Stimulated activated CD4-positive, alpha-beta T cell treated with anti-CD3 and anti-CD28 coated beads, Interleukin-1b, Interleukin-23, amount 100 ng/mL, for 1 hour (primary cell): Measurements from ENCODE around the gene RTBDN.
"Not testable (repeated sequence)": the region's sequence is repeated elsewhere in the genome, so short reads cannot be mapped to it uniquely, and the experiment has no call there.

Source experiments
- DNase-seq, 2 donors: peaks; one replicate each; pipeline ENCODE4 v3.0.0-alpha.2; 2020; ENCODE audit warnings: low read depth in 2 of 2

RTBDN gene

GRCh38 chr19:12856653-12857052, 22.3 kb upstream of the RTBDN start:
- no peak for DNase-seq

DNA sequence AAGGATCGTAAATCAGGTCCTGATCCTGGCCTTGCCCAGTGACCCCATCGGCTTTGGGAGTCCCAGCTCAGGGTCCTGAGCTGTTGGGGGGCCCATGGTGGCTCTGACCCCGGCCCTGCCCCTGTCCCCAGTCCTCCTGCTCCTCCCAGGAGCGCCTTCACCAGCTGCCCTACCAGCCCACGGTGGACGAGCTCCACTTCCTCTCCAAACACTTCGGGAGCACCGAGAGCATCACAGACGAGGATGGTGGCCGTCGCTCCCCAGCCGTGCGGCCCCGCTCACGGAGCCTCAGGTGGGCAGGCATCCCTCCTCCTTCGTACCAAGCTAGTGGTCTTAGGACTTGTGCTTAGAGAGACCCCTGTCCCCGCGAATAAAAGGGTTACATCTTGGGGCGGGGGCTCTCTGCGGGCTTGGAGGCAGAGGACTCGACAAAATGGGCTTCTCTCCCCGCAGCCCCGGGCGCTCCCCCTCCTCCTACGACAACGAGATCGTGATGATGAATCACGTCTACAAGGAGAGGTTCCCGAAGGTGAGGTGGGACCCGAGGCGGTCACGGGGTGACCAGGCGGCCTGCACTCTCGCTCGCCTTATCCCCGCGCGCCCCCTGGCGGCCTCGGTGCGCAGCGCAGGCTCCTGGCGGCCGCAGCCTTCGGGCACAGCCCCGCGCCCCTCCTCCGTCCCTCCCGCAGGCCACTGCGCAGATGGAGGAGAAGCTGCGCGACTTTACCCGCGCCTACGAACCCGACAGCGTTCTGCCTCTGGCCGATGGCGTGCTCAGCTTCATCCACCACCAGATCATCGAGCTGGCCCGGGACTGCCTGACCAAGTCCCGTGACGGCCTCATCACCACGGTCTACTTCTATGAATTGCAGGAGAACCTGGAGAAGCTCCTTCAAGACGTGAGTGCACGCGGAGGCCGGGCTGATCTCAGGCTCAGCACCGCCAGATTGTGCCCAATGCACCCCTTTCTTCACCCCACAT, 13.1 kb upstream of the RTBDN start:
- DNase-seq, result peak; percentile 63 to 84

- DNase-seq, result not testable (repeated sequence)
Measured at GRCh38 chr19:12846613-12847012, 12.2 kb upstream of the RTBDN start.

DNA sequence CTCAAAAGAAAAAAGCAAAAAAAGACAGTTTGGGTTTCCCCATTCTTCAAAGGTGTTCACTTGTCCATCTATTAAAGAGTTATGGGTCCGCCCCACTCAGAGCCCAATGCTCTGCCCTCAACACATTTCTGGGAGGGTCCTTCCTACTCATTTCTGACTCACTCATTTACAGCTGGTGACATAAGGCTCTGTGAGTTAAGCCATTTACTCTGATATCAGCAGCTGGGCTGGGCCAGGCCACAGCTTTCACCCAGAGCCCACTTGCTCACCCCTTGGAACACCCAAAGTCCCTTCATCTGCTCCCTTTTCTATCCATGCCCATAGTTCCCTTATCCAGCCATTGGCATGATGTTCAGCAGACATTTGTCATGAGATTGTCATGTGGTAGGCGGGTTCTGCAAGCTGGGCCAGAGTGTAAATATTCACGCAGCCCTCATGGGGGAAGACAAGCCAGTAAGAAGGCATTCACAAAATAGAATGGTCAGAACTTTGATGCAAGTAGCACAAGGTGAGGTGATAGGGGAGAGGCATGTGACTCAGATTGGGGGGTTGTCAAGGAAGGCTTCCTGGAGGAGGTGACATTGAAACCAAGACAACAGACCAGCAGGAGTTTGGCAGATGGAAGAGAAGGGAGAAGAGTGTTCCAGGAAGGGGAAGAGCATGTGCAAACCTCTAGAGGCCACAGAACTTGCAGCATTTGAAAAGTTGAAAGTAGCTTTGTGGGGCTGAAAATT, 9.8 kb upstream of the RTBDN start:
- no peak for DNase-seq

DNA sequence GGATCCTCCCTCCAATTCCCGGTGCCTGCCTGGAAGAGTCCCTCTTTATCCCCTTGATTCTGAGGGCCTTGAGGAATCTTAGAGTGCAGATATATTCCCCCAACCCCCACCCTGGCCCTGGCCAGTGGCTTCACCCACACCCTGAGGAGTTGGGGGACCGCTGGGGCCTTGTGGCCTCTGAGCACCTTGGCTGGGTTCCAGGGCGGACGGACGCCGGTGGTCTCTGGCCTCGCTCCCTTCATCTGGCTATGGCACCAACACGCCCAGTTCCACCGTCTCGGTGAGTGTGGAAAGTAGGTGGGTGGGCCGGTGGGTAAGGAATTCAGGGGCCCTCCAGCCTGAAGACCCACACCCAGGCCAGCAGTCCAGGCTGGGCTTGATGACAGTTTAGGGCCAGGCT, 8.9 kb upstream of the RTBDN start:
- no peak for DNase-seq

- DNase-seq, result no peak
Measured at GRCh38 chr19:12842511-12842910, 8.1 kb upstream of the RTBDN start.

GRCh38 chr19:12841094-12841493, 6.7 kb upstream of the RTBDN start:
- DNase-seq, result no peak

- no peak for DNase-seq
Measured at GRCh38 chr19:12840091-12841079, 6.0 kb upstream of the RTBDN start.

DNA sequence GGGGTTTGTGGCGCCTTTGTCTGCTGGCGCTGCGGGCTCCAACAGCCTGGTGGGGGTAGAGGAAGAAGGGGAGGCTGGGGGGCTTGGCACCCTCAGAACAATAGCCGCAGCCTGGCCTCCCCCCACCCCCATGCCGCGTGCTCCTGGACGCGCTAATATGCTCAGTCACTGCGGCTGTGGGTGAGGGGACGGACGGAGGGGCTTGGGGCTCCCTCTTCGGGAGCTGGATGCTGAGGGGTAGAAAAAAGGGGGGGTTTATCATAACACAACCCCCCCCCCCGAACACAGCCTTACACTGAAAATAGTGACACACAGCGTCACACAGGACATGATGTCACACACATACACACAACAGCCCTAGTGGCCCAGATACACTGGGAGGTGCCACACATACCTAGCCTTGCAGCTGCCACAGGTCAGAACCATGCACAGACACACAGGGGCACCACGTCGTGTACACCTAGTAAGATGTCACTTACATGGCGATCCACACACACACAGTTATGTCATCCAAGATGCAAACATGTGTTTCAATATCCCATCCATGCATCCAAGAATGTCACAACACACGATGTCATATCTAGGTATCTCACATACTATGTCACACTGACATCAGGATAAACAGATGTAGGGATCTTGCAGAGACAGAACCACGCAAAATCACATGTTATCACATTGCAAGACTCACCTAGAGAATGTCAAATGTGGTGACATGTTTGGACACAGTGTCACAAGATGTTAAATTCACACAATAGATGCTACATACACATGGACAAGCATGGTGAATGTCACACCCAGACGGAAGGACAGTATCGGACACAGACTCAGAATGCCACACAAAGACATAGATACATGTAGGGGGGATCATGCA, 4.7 kb upstream of the RTBDN start:
- no peak for DNase-seq

- DNase-seq, result peak in 1 of 2 donors; percentile 11
Measured at GRCh38 chr19:12838182-12838885, 4.0 kb upstream of the RTBDN start, which contains the start of gene MAST1. MAST1 (plus strand) TSS chr19:12838515; CDS start chr19:12838573, 58 bp downstream.

GRCh38 chr19:12837225-12837624, 2.8 kb upstream of the RTBDN start:
- DNase-seq, result no peak

GRCh38 chr19:12836529-12836863, 2.1 kb upstream of the RTBDN start:
- no peak for DNase-seq

DNA sequence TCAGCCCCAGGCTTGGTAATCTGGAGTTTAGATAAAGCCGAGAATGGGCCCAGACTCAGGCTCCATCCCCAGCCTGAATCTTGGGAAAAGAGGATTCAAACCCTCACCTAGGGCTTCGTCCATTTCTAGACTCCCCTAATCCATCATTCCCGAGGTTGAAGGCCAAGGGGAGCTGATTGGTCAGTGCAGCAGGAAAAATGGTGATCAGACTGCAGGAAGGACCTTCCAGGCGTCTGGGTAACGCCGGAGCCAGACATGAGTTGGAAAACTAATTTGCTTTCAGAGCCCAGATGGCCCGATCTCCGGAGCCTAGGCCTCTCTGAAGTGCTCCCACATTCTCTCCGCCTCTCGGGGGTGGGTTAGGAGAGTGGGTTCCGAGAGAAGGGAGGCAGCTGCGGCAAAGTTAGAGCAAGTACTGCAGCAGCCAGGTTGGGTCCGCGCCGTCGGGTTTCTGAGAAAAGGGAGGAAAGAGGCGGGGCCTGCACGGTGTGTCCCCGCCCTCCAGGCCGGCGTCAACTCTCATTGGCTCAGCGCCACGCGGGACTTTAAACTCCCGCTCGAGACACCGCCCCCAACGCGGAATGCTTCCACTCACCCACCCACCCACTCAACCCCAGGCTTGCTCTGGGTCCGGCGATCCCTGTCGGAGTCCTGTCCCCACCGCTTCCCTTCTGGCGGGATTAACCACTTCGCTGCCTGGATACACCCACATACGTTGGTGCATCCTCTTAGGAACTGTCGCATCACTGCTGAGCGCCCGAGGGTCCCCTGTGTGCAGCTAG, 788 bp upstream of the RTBDN start:
- no peak for DNase-seq

DNA sequence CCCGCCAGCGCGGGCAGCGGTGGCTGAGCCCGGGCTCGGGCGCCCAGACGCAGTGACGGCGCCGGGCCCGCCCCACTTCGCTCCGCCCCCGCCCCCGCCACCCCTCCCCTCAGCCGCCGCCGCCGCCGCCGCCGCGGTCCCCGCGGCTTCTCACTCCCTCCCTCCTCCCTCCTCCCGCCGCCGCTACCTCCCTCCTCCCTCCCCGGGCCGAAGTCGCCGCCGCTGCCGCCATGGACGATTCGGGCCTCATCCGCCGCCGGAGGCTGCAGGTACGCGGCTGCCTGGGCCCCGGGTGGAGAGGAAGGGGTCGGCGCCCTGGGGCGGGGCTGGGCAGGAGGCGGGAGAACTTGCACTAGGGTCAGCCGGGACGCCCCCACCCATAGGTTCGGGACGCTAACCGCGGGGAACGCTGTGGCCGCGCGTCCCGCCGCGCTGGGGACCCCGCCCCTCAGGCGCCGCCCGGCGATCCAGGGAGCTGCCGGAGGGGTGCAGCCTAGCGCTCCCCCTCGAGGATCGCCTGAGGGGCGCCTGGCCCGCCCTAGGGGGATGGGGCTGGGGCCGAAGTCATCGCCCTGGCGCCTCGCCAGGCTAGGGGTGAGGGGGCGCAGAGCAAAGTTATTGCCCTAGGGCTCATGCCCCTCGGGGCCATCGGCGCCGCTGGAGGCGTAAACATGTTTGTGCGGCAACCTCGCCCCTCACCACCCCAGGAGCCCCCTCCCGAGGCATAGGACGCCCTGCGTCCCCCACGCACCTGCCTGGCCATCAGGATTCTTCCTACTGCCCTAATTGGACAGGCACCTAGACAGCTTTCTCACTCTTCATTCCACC, 427 bp downstream of the RTBDN start:
- no peak for DNase-seq

- no peak for DNase-seq
Measured at GRCh38 chr19:12833418-12833737, 1.0 kb downstream of the RTBDN start.

DNA sequence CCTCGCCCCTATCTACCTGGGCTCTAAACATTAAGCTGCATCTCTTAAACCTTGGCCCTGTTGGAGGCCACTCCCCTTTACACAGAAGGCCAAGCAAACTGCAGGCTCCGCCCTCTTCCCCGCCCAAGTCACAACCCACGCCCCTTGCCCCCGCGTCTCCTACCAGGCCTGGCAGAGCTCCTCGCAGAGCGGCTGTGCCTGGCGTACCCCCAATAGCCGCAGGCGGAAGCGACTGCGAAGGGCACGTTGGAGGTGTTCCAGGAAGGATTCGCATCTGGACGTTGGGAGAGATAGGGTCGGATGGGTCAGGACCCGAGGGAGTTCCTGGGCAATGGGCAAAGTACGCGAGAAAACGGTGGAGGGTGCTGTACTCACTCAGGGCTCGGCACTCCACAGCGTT, 5.9 kb downstream of the RTBDN start:
- DNase-seq, result no peak

- no peak for DNase-seq
Measured at GRCh38 chr19:12825254-12826131, 8.9 kb downstream of the RTBDN start.

DNA sequence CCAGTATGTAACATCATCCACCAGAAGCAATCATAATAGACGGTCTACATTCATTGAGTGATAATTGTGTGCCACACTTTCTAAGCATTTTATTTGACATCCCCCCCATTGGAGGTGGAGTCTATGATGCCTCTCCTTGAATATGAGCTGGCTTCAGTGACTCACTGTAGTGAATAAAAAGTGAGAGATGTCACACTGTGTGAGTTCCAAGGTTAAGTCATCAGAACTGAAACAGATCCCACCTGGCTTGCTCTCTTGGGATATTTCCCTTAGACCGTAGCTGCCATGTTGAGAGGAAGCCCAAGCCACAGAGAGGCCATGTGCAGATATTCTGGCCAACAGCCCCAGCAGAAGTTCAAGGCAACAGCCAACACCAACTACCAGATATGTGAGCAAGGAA, 12.6 kb downstream of the RTBDN start:
- DNase-seq, result no peak
